AG09319 (cell line): ENCODE results near the gene PRR14.

Experiments
- DNase-seq: peaks from one replicate; pipeline ENCODE4 v3.0.0-alpha.2; 2010; ENCODE audit warnings: low read depth; ENCODE audit errors: extremely low read depth
- TF ChIP-seq, protein P1 (sequence below): IDR thresholded peaks from 2 replicates; pipeline ENCODE4 v1.5.1; 2011; ENCODE audit warnings: low read depth, mild to moderate bottlenecking, inconsistent platforms, low read length, moderate library complexity

Gene PRR14

GRCh38 chr16:30651124-30652004 is 604 bp downstream of the PRR14 start:
- DNase-seq, result peak; percentile 35
- TF ChIP-seq, protein P1, sequence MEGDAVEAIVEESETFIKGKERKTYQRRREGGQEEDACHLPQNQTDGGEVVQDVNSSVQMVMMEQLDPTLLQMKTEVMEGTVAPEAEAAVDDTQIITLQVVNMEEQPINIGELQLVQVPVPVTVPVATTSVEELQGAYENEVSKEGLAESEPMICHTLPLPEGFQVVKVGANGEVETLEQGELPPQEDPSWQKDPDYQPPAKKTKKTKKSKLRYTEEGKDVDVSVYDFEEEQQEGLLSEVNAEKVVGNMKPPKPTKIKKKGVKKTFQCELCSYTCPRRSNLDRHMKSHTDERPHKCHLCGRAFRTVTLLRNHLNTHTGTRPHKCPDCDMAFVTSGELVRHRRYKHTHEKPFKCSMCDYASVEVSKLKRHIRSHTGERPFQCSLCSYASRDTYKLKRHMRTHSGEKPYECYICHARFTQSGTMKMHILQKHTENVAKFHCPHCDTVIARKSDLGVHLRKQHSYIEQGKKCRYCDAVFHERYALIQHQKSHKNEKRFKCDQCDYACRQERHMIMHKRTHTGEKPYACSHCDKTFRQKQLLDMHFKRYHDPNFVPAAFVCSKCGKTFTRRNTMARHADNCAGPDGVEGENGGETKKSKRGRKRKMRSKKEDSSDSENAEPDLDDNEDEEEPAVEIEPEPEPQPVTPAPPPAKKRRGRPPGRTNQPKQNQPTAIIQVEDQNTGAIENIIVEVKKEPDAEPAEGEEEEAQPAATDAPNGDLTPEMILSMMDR, result peak; percentile 36

DNA sequence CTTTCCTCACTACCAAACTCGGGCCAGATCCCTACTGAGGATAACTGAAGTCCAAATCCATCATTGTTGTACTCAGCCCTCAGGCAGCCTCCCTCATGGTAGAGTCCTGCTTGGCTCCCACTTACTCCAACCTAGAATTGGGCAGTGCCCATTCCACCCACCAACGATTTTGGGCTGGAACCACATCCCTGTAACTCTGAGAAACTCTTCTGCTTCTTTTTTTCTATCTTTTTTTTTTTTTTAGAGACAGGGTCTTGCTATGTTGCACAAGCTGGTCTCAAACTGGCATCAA is 1.2 kb downstream of the PRR14 start:
- DNase-seq, result no peak
- TF ChIP-seq, protein P1, result no peak

GRCh38 chr16:30652718-30653117 is 2.0 kb downstream of the PRR14 start:
- no peak for DNase-seq
- TF ChIP-seq, protein P1, result no peak

- DNase-seq, result no peak
- TF ChIP-seq, protein P1, result no peak
These were observed 4.1 kb downstream of the PRR14 start for GRCh38 chr16:30654856-30655255.

DNA sequence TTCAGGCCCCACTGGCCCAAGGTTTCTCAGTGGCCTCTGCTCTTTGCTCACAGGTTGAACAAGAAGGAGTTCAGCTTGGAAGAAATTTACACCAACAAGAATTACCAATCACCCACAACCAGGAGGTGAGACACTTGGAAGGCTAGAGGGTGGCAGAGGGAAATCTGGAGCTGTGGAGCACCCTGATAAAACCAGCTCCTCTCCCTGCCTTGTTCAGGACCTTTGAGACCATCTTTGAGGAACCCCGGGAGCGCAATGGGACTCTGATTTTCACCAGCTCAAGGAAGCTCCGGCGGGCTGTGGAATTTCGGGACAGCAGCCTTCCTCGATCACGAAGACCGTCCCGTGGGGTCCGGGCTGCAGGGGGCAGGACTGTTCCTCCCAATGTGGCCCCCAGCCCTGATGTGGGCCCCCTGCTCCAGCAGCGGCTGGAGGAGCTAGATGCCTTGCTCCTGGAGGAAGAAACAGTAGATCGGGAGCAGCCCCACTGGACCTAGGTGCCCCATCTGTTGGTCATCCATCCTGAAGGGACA is 5.1 kb downstream of the PRR14 start:
- no peak for DNase-seq
- TF ChIP-seq, protein P1, result no peak

- TF ChIP-seq, protein P1, result no peak
- no peak for DNase-seq
These were observed 5.6 kb downstream of the PRR14 start for GRCh38 chr16:30656388-30656787.

- TF ChIP-seq, protein P1, result no peak
- DNase-seq, result no peak
These were observed 6.5 kb downstream of the PRR14 start for GRCh38 chr16:30656974-30657865.
